GM12878 (cell line): Measurements from ENCODE around the gene TUBA8. TPM values are rescaled to one million over a fixed set of nuclear protein-coding genes. Genes with fewer than 3 reads are reported as not detected.

Source experiments
- BCL11A ChIP-seq: IDR thresholded peaks from 2 replicates; pipeline ENCODE4 v1.6.1; 2011; ENCODE audit warnings: low read depth, low read length
- BHLHE40 ChIP-seq, 2 experiments: fragments of 450-650 bp in 1 of 2; IDR thresholded peaks; 2 replicates each; pipeline ENCODE4 v1.6.1; 2011 to 2017; ENCODE audit warnings: low read depth in 2 of 2, borderline replicate concordance in 1 of 2, improper control_type of control experiment in 1 of 2, low read length in 1 of 2, mild to moderate bottlenecking in 1 of 2
- NR2F1 ChIP-seq: fragments of 450-650 bp; conservative IDR thresholded peaks from 2 replicates; pipeline ENCODE4 v1.6.1; 2017; ENCODE audit warnings: mild to moderate bottlenecking
- PAX5 ChIP-seq: IDR thresholded peaks from 2 replicates; pipeline ENCODE4 v1.6.1; 2011; ENCODE audit warnings: low read depth, low read length, borderline replicate concordance
- PBX3 ChIP-seq: IDR thresholded peaks from 2 replicates; pipeline ENCODE4 v1.6.1; 2011; ENCODE audit warnings: mild to moderate bottlenecking, low read depth, low read length, moderate library complexity; ENCODE audit not compliant: insufficient replicate concordance
- POLR2AphosphoS2 ChIP-seq: IDR thresholded peaks from 2 replicates; pipeline ENCODE4 v1.6.1; 2011; ENCODE audit warnings: low read depth, mild to moderate bottlenecking, low read length, improper control_type of control experiment, moderate library complexity
- REST ChIP-seq: IDR thresholded peaks from 2 replicates; pipeline ENCODE4 v1.6.1; 2012; ENCODE audit warnings: mild to moderate bottlenecking, low read depth, low read length
- RUNX3 ChIP-seq: IDR thresholded peaks from 2 replicates; pipeline ENCODE4 v1.6.1; 2012; ENCODE audit warnings: low read length, inconsistent platforms
- TBL1XR1 ChIP-seq: IDR thresholded peaks from 2 replicates; pipeline ENCODE4 v1.6.1; 2012; ENCODE audit warnings: low read depth, low read length, improper control_type of control experiment
- TCF12 ChIP-seq: IDR thresholded peaks from 2 replicates; pipeline ENCODE4 v1.6.1; 2011; ENCODE audit warnings: low read depth, mild to moderate bottlenecking, low read length
- TCF7 ChIP-seq: IDR thresholded peaks from 2 replicates; pipeline ENCODE4 v1.6.1; 2014; ENCODE audit warnings: antibody characterized with exemption, borderline replicate concordance
- WRNIP1 ChIP-seq: IDR thresholded peaks from 2 replicates; pipeline ENCODE4 v1.6.1; 2011; ENCODE audit warnings: low read depth, low read length, improper control_type of control experiment, borderline replicate concordance
- ZBTB4 ChIP-seq: fragments of 450-650 bp; formaldehyde crosslinking; IDR thresholded peaks from 2 replicates; pipeline ENCODE4 v1.4.0; 2022; ENCODE audit warnings: mild to moderate bottlenecking, moderate library complexity
- polyA plus RNA-seq, 11 experiments: library from polyadenylated mRNA; depleted of rRNA in 4 of 11; unstranded in 6 of 11; stranded (reverse) in 5 of 11; fragments of >200 nt; fragmentation: Nextera tagmentation in 4 of 11; fragmentation: Illumina TruSeq in 1 of 11; extraction: Ambion mirVana in 4 of 11; extraction: Trizol in 1 of 11; gene quantifications; 1 replicate in 1 of 11; 2 replicates in 10 of 11; pipeline versions ENCODE4 v1.2.1 to v1.2.3, GENCODE V29; 2011 to 2016; ENCODE audit warnings: inconsistent platforms in 2 of 11, missing spikeins in 2 of 11, low read depth in 1 of 11
- total RNA-seq, 4 experiments: library from RNA; depleted of rRNA in 3 of 4; stranded (reverse); fragments of >200 nt in 3 of 4; fragmentation: Illumina TruSeq in 1 of 4; extraction: Trizol in 1 of 4; gene quantifications; 2 replicates each; pipeline versions ENCODE4 v1.2.1 to v1.2.3, GENCODE V29; 2013 to 2021

The TUBA8 gene
- total and polyA plus RNA-seq, 10 of the 15 experiments (the other 5 are each of a cell fraction or from before 2014, with no cell fraction given), result 2.2 to 30.3 (median 21.0) TPM

- TF ChIP-seq PAX5 (no peak), BHLHE40 (IDR thresholded peaks at IDR 0.05; ENCODE audit: borderline replicate concordance in 1 of 2, low read depth in 2 of 2, low read length in 1 of 2) (no peak), TCF7 (no peak), NR2F1 (no peak), BCL11A (no peak), PBX3 (no peak), POLR2AphosphoS2 (no peak), TBL1XR1 (no peak), WRNIP1 (no peak), TCF12 (no peak), RUNX3 (no peak), ZBTB4 (CRISPR knock-in tag) (no peak), REST (no peak)
Measured at GRCh38 chr22:18081416-18081815, 29.2 kb upstream of the TUBA8 start (continued).
